ENCODE results near the gene TMPRSS11E. TPM values are rescaled to one million over a fixed set of nuclear protein-coding genes. Genes with fewer than 3 reads are reported as not detected.

Gene TMPRSS11E
- total and polyA plus RNA-seq, 2 experiments from 2014 or later, result 1.7 to 1.8 TPM

GRCh38 chr4:68434836-68435235 is 12.4 kb upstream of the TMPRSS11E start:
- no peak for TF ChIP-seq EZH2 (IDR thresholded peaks at IDR 0.05; ENCODE audit: borderline replicate concordance)
- TF ChIP-seq CTCF (IDR thresholded peaks at IDR 0.05; ENCODE audit: poor library complexity), result no peak
- no peak for TF ChIP-seq EZH2phosphoT487 (IDR thresholded peaks at IDR 0.05; ENCODE audit: low read depth, severe bottlenecking, unreplicated experiment)
- no peak overlapping the region for H2AFZ ChIP-seq
- H3K4me1 ChIP-seq (ENCODE audit: insufficient read depth), result no peaks in the 10 kb centered on the region
- H3K27ac ChIP-seq, result no peak overlapping the region
- no peaks in the 10 kb centered on the region for H3K79me2 ChIP-seq
- H3K9me3 ChIP-seq (ENCODE audit: low read depth), result no peaks in the 10 kb centered on the region
- no peaks in the 10 kb centered on the region for H3K27me3 ChIP-seq
- H3K9me2 ChIP-seq (replicated peaks; ENCODE audit: insufficient read depth), result no peaks in the 10 kb centered on the region
- H3K4me3 ChIP-seq, result no peak overlapping the region
- no peak overlapping the region for H3K4me2 ChIP-seq
- no peaks in the 10 kb centered on the region for H4K20me1 ChIP-seq (ENCODE audit: insufficient read depth, poor library complexity, severe bottlenecking)
- no peaks in the 10 kb centered on the region for H3K36me3 ChIP-seq (replicated peaks; ENCODE audit: insufficient read depth, low read depth)
- DNase-seq (ENCODE audit: low spot score), result no peak
- WGBS (ENCODE audit: low lambda C conversion rate, missing lambda C conversion rate), result 50% methylated on average over 1 of the region's 1 CpG

- no peaks in the 10 kb centered on the region for H3K9me2 ChIP-seq (replicated peaks; ENCODE audit: insufficient read depth)
- no peaks in the 10 kb centered on the region for H4K20me1 ChIP-seq (ENCODE audit: insufficient read depth, poor library complexity, severe bottlenecking)
- no peaks in the 10 kb centered on the region for H3K79me2 ChIP-seq
- no peaks in the 10 kb centered on the region for H3K27me3 ChIP-seq
- H2AFZ ChIP-seq, result no peak overlapping the region
- no peak overlapping the region for H3K4me2 ChIP-seq
- no peak for DNase-seq (ENCODE audit: low spot score)
- no peak overlapping the region for H3K4me3 ChIP-seq
- H3K9me3 ChIP-seq (ENCODE audit: low read depth), result no peaks in the 10 kb centered on the region
- TF ChIP-seq EZH2phosphoT487 (IDR thresholded peaks at IDR 0.05; ENCODE audit: low read depth, severe bottlenecking, unreplicated experiment), result no peak
- TF ChIP-seq CTCF (IDR thresholded peaks at IDR 0.05; ENCODE audit: poor library complexity), result no peak
- H3K4me1 ChIP-seq (ENCODE audit: insufficient read depth), result no peaks in the 10 kb centered on the region
- no peak overlapping the region for H3K27ac ChIP-seq
- H3K36me3 ChIP-seq (replicated peaks; ENCODE audit: insufficient read depth, low read depth), result no peaks in the 10 kb centered on the region
Observed at GRCh38 chr4:68445111-68445510, 2.2 kb upstream of the TMPRSS11E start.

GRCh38 chr4:68451246-68452211 is 4.3 kb downstream of the TMPRSS11E start:
- H2AFZ ChIP-seq, result no peak overlapping the region
- H3K36me3 ChIP-seq (replicated peaks; ENCODE audit: insufficient read depth, low read depth), result no peaks in the 10 kb centered on the region
- no peak overlapping the region for H3K27ac ChIP-seq
- DNase-seq (ENCODE audit: low spot score), result peak; percentile 10
- no peaks in the 10 kb centered on the region for H3K79me2 ChIP-seq
- no peak overlapping the region for H3K4me3 ChIP-seq
- no peak overlapping the region for H3K4me2 ChIP-seq
- H3K9me2 ChIP-seq (replicated peaks; ENCODE audit: insufficient read depth), result no peaks in the 10 kb centered on the region
- no peaks in the 10 kb centered on the region for H3K27me3 ChIP-seq
- TF ChIP-seq CTCF (IDR thresholded peaks at IDR 0.05; ENCODE audit: poor library complexity) (no peak), EZH2 (IDR thresholded peaks at IDR 0.05; ENCODE audit: borderline replicate concordance) (no peak), EZH2phosphoT487 (IDR thresholded peaks at IDR 0.05; ENCODE audit: low read depth, severe bottlenecking, unreplicated experiment) (no peak)
- H4K20me1 ChIP-seq (ENCODE audit: insufficient read depth, poor library complexity, severe bottlenecking), result no peaks in the 10 kb centered on the region
- peaks cover 2% of the 10 kb centered on the region for H3K4me1 ChIP-seq (ENCODE audit: insufficient read depth)
- no peaks in the 10 kb centered on the region for H3K9me3 ChIP-seq (ENCODE audit: low read depth)

Data from hepatocyte (in vitro differentiated cells).